T-helper 2 cell treated with Interferon-gamma antibody and Interleukin-4, amounts not matched to agents 5 μg/mL and 100 μg/mL, for 36 hours (primary cell): Measurements from ENCODE around the gene EPHA8.

Experiments used
- DNase-seq: peaks from one replicate; pipeline ENCODE4 v3.0.0; 2021; ENCODE audit warnings: low spot score
- H3K27ac Mint-ChIP-seq: one replicate; pipeline ENCODE4 v1.8.0; 2021; ENCODE audit warnings: mild to moderate bottlenecking, mixed read lengths
- H3K27me3 Mint-ChIP-seq: one replicate; pipeline ENCODE4 v1.8.0; 2021; ENCODE audit warnings: low read depth, mixed read lengths
- H3K36me3 Mint-ChIP-seq: one replicate; pipeline ENCODE4 v1.8.0; 2021; ENCODE audit warnings: low read depth, mixed read lengths
- H3K4me1 Mint-ChIP-seq: one replicate; pipeline ENCODE4 v1.8.0; 2021; ENCODE audit warnings: low read depth, mixed read lengths
- H3K4me3 Mint-ChIP-seq: one replicate; pipeline ENCODE4 v1.8.0; 2022; ENCODE audit warnings: mild to moderate bottlenecking, moderate library complexity, mixed read lengths
- H3K9me3 Mint-ChIP-seq: one replicate; pipeline ENCODE4 v1.8.0; 2021; ENCODE audit warnings: mixed read lengths

The EPHA8 gene

DNA sequence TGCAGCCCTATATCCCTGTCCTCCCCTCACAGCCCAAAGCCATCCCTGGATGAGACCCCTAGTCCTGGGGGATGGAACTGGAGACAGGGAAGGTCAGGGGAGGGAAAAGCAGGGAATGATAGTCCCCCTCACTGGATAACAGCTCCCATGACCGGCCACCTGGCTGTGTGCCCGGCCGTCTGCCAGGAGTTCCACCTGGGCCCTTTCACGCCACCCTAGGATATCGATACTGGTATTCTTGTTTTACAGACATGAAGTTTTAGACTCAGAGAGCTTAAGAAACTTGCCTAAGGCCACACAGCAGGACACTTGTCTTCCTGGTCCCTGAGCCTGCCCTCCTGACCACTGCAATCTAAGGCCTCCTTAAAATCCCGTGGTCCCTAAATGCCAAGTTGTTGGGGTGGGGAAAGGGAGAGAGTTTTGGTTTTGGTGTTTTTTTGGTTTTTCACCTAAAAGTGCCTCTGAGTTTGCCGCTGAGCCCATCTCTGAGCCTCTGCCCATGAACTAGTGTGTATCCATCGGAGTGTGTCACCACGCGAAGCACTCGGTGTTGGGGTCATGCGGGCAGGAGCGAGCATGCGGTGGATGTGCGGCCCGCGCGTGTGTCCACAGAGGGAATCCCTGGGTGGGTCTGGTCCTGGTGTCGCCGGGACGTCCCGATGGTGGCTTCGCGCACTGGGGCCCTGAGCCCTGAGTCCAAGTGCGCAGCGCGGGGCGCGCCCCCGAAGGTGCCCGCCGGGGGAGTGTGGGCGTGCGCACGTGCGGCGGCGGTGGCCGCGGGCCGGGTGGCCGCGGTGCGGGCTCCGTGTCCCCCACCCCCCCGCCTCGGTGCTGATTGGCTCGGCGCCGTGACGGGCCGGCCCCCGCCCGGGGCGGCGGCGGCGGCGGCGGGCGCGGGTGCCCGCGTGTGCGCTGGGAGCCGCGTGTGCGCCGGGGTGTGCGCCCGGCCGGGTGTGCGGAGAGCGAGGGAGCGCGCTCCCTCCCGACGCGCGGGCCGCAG, at the start of gene EPHA8:
Gene EPHA8 (plus strand): TSS at position 906 of the 1,000 bp plus-strand sequence. CDS start 147 bp downstream, outside the sequence.
- no peak within 1 kb of the TSS for H3K4me3 Mint-ChIP-seq
- no peak for DNase-seq
- peaks cover 39% of the 10 kb centered on the region for H3K27me3 Mint-ChIP-seq

DNA sequence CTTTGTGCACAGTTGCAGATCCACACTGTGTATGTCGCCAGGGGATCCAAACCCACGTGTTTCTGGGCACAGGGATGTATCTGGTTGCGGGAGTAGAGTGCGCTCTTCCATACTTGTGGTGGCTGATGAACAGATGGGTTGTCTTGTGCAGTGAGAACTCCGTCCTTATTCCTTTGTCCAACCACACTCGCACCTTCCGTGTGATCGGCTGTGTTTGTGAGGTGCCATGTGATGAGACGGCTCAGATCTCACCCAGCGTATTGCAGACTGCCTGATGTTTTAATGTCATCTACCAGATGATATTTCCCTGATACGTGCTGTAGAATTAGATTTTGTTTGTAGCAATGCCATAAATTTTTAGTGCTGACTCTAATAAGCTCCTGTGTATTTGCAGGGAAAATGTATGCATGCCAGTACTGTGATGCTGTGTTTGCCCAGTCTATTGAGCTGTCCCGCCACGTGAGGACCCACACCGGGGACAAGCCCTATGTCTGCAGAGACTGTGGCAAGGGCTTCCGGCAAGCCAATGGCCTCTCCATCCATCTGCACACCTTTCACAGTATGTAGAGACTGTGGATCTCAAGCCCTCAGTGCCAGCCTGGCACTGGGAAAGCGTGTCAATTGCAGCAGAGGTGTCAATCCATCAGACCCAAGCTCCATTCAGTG, 46.2 kb upstream of the EPHA8 start:
- H3K4me1 Mint-ChIP-seq = no peaks in the 10 kb centered on the region

More for the DNA sequence above, at the start of gene EPHA8:
- no peaks in the 10 kb centered on the region for H3K4me1 Mint-ChIP-seq
- H3K27ac Mint-ChIP-seq = no peak within 1 kb of the TSS
- H3K9me3 Mint-ChIP-seq = no peaks in the 10 kb centered on the region
- H3K36me3 Mint-ChIP-seq = no peaks in the 10 kb centered on the region

DNA sequence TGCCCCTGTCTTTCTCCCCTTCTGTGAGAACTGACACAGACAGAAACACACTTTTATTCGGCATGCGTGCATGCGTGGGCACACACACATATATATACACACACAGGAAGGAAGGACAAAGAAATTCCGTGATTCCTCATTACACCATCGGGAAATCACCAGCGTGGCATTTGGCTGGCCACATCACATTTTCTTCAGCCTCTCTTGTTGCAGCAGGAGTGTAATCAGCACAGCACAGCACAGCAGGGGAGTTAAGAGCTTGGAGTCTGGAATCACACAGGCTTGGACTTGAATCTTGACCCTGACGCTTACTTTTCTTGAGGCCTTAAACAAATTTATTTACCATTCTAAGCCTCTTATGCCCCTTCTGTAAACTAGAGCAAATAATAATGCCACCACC, 45.3 kb upstream of the EPHA8 start:
- peaks cover 38% of the 10 kb centered on the region for H3K36me3 Mint-ChIP-seq

More for the DNA sequence above, 46.2 kb upstream of the EPHA8 start:
- no peak overlapping the region for H3K4me3 Mint-ChIP-seq
- DNase-seq = no peak
- H3K27me3 Mint-ChIP-seq = no peaks in the 10 kb centered on the region
- no peaks in the 10 kb centered on the region for H3K9me3 Mint-ChIP-seq
- no peak overlapping the region for H3K27ac Mint-ChIP-seq
- peaks cover 35% of the 10 kb centered on the region for H3K36me3 Mint-ChIP-seq

DNA sequence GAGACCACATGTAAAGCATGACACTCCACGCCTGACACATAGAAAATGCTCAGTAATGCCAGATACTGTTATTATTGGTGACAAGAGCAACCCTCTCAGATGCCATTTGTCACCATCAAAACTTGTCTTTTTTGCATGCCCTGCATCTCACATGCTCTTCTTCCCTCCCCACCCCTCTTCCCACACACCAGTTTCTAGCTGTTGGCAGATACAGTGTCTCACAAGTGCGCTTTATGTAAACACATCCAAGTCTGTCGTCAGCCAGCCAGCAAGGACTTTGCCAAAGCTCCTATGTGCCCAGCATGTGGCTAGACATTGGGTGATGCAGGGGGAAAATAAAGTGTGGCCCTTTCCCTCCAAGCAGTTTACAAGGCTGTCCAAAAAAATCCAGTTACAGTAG, 44.9 kb upstream of the EPHA8 start:
- no peak for DNase-seq
- Mint-ChIP-seq H3K27me3 (no peaks in the 10 kb centered on the region), H3K9me3 (no peaks in the 10 kb centered on the region), H3K27ac (no peak overlapping the region), H3K4me3 (no peak overlapping the region), H3K4me1 (no peaks in the 10 kb centered on the region), H3K36me3 (peaks cover 37% of the 10 kb centered on the region)

More for the DNA sequence above, 45.3 kb upstream of the EPHA8 start:
- DNase-seq = no peak
- no peak overlapping the region for H3K4me3 Mint-ChIP-seq
- H3K27me3 Mint-ChIP-seq = no peaks in the 10 kb centered on the region
- no peaks in the 10 kb centered on the region for H3K4me1 Mint-ChIP-seq
- H3K27ac Mint-ChIP-seq = no peak overlapping the region
- no peaks in the 10 kb centered on the region for H3K9me3 Mint-ChIP-seq

DNA sequence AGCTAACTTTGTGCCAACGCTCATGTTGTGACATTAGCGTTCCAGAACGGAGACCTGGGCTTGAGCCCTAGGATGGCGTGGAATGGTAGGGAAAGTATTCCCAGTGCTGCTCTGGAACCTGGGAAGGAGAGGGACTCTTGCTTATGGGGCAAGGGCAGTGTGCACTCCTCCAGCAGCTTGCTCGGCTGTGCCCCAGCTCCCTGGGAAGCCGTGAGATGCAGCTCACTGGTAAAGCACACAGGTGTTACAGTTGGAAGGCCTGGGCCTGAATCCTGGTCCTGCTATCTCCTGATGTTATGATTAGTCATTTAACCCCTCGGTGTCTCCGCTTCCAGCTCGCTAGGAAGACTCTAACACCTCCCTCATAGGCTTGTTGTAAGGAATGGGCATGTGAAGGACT, 42.4 kb upstream of the EPHA8 start:
- Mint-ChIP-seq H3K4me1 (no peaks in the 10 kb centered on the region), H3K27ac (no peak overlapping the region), H3K4me3 (no peak overlapping the region), H3K27me3 (no peaks in the 10 kb centered on the region), H3K9me3 (no peaks in the 10 kb centered on the region), H3K36me3 (peaks cover 31% of the 10 kb centered on the region)
- DNase-seq = no peak

DNA sequence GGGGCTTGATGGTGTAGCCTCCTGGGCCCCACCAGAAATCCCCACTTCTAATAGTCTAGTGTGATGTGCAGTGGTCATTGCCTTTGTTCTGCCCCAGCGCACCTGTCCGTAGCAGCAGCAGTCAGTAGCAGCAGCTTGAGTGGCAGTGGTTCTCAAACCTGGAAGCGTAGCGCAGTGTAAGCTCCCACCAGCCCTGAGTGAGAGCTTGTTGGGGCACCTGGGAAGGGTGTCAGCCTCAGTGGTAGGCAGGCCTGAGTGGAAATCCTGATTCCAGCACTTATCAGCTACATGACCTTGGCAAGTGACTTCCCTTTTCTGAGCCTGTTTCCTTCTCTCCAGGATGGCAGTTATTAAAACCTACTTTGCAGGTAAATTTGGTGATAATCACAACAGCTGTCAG, 41.6 kb upstream of the EPHA8 start:
- Mint-ChIP-seq H3K27ac (no peak overlapping the region), H3K9me3 (no peaks in the 10 kb centered on the region)

DNA sequence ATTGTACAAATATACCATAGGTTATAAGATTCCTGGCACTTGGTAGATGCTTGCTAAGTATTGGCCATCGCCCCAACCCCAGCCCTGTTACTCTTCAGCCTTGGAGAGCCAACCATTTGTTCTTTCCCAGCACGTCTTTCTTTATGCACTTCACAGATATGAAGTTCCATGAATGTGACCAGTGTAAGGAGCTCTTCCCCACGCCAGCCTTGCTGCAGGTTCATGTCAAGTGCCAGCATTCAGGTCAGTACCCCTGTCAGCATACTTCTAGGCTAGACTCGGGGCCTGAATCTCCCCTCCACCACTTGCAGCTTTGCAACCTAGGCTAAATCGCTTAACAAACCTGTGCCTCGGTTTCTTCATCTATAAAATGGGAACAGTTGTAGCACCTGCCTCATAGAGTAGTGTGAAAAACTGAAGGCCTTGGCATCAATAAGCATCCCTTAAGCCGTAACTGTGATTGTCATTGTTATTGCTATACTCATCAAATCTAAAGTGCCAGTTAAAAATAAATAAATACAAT, 41.0 kb upstream of the EPHA8 start:
- Mint-ChIP-seq H3K4me3 (no peak overlapping the region), H3K36me3 (peaks cover 25% of the 10 kb centered on the region), H3K4me1 (no peaks in the 10 kb centered on the region), H3K9me3 (no peaks in the 10 kb centered on the region), H3K27ac (no peak overlapping the region), H3K27me3 (no peaks in the 10 kb centered on the region)
- DNase-seq = no peak

More for the DNA sequence above, 41.6 kb upstream of the EPHA8 start:
- no peaks in the 10 kb centered on the region for H3K27me3 Mint-ChIP-seq
- peaks cover 26% of the 10 kb centered on the region for H3K36me3 Mint-ChIP-seq
- no peaks in the 10 kb centered on the region for H3K4me1 Mint-ChIP-seq
- no peak overlapping the region for H3K4me3 Mint-ChIP-seq
- DNase-seq = no peak

DNA sequence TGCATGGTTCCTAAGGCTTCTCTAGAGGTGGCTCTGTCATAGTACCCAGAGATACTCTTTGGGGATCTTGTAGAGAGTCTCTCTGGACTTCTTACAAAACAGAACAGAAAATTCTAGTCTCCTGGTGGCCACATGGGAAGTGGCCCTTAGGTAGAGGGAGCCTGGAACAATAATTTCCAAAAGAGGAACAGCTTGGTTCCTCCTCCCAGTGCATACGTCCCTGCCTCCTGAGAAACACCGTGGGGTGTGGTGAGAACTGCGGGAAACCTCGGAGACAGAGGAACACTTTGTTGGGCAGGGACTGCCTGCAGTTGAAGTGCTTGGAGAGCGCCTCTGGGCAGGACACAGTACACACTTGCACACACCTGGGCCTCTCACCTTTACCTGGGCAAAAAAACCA, 38.8 kb upstream of the EPHA8 start:
- H3K27me3 Mint-ChIP-seq = no peaks in the 10 kb centered on the region
- H3K27ac Mint-ChIP-seq = no peak overlapping the region
- H3K9me3 Mint-ChIP-seq = no peaks in the 10 kb centered on the region
- no peaks in the 10 kb centered on the region for H3K4me1 Mint-ChIP-seq
- H3K4me3 Mint-ChIP-seq = no peak overlapping the region
- peaks cover 21% of the 10 kb centered on the region for H3K36me3 Mint-ChIP-seq
- DNase-seq = no peak

DNA sequence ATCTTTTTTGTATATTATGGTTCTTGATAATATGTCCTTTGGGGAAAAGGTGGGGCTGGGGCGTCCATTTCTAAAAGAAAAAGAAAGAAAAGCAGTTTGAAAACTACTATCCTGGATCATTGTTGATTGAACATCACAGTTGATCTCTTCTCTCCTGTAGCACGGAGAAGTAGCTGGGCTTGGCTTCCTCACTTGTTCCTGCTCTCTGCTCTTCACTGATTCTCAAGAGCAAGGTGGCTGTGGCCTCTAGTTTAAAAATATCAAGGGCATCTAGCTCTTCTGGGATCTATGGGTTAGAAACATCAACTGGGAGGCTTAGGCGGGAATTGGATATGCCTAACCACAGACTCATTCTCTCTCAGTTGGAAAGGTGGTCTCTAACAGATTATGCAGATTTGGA, 38.1 kb upstream of the EPHA8 start:
- Mint-ChIP-seq H3K4me1 (no peaks in the 10 kb centered on the region), H3K36me3 (peaks cover 17% of the 10 kb centered on the region), H3K27ac (no peak overlapping the region), H3K27me3 (no peaks in the 10 kb centered on the region), H3K9me3 (no peaks in the 10 kb centered on the region), H3K4me3 (no peak overlapping the region)
- DNase-seq = no peak

DNA sequence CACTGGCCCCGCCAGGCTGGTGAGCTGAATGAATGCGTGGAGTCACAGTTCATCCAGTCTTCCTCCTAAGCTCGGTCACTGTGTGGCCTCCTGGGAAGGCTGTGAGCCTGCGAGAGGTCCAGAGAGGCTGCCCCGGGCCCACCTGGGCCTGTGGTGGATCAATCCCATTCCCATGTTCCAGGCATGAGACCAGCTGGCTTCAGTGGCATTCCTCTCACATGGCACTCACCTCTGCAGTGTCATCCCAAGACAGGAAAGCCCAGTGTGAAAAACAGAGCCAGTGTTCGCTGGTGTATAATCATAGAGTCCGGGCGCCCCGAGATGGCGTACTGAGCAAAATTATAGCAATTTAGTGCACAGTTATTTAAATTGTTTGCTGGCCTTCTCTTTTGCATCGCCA, 37.6 kb upstream of the EPHA8 start:
- no peaks in the 10 kb centered on the region for H3K4me1 Mint-ChIP-seq
- no peak overlapping the region for H3K27ac Mint-ChIP-seq
- no peaks in the 10 kb centered on the region for H3K27me3 Mint-ChIP-seq
- H3K9me3 Mint-ChIP-seq = no peaks in the 10 kb centered on the region
- no peak overlapping the region for H3K4me3 Mint-ChIP-seq
- peaks cover 15% of the 10 kb centered on the region for H3K36me3 Mint-ChIP-seq
- no peak for DNase-seq

DNA sequence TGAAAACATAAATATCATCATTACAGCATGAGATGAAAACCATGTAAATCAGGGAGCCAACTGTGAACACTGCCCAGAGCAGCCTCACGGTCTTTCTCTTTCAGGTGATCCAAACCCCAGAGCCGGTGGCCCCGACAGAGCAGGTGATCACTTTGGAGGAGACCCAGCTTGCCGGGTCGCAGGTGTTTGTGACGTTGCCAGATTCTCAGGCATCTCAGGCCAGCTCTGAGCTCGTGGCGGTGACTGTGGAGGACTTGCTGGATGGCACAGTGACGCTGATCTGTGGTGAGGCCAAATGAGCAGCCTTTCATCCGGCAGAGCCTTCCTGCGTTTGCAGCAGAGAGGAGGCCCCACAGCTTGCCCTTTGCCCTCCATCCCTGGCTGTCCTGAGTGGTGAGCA, 37.2 kb upstream of the EPHA8 start:
- Mint-ChIP-seq H3K4me1 (no peaks in the 10 kb centered on the region), H3K36me3 (peaks cover 15% of the 10 kb centered on the region), H3K9me3 (no peaks in the 10 kb centered on the region), H3K27ac (no peak overlapping the region), H3K4me3 (no peak overlapping the region), H3K27me3 (no peaks in the 10 kb centered on the region)
- no peak for DNase-seq

DNA sequence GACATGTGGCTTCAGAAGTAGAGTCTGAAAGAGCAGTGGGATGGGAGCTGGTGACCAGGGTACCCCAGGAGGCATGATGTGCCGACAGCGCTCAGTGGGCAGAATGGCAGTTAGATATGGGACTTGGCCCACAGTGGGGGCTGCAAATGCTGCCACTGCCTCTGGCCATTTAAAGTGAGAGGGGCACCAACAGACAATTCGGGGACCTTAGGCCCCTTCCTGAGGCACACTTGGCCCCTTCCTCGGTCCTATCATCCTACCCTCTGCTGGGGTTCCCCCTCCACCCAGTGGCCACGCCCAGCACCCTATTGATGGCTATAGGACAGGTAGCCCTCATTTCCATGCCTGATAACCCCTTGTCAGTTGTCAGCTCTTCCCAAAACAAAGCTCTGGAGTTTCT, 36.6 kb upstream of the EPHA8 start:
- H3K27me3 Mint-ChIP-seq = no peaks in the 10 kb centered on the region
- H3K36me3 Mint-ChIP-seq = peaks cover 15% of the 10 kb centered on the region
- no peak overlapping the region for H3K4me3 Mint-ChIP-seq

DNA sequence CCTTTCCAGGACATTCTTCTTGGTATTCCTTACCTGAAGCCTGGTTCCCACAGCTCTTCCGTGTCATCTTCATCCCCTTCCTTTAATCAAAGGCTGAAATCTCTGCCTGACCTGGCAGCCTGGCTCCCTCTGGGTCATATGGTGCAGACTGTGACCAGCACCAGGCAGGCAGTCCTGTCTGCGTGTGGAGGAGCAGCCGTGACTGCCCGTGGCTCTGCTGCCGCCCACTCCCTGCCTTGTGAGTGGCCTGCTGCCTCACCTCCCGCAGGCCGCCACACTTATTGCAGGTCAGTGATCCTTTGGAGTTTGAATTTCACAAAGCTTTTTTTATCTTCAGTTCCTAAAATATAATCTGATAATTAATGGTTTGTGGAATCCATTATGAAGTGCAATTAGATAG, 36.2 kb upstream of the EPHA8 start:
- Mint-ChIP-seq H3K27ac (no peak overlapping the region), H3K9me3 (no peaks in the 10 kb centered on the region), H3K36me3 (peaks cover 14% of the 10 kb centered on the region), H3K27me3 (no peaks in the 10 kb centered on the region), H3K4me1 (no peaks in the 10 kb centered on the region), H3K4me3 (no peak overlapping the region)
- DNase-seq = no peak

More for the DNA sequence above, 36.6 kb upstream of the EPHA8 start:
- H3K9me3 Mint-ChIP-seq = no peaks in the 10 kb centered on the region
- DNase-seq = no peak
- no peak overlapping the region for H3K27ac Mint-ChIP-seq
- H3K4me1 Mint-ChIP-seq = no peaks in the 10 kb centered on the region
